ENCODE measurements around the gene TANC1. TPM values are rescaled to one million over a fixed set of nuclear protein-coding genes. Genes with fewer than 3 reads are reported as not detected.

Gene TANC1
- total RNA-seq, 1 experiment from 2014 or later: 2.5 TPM

DNA sequence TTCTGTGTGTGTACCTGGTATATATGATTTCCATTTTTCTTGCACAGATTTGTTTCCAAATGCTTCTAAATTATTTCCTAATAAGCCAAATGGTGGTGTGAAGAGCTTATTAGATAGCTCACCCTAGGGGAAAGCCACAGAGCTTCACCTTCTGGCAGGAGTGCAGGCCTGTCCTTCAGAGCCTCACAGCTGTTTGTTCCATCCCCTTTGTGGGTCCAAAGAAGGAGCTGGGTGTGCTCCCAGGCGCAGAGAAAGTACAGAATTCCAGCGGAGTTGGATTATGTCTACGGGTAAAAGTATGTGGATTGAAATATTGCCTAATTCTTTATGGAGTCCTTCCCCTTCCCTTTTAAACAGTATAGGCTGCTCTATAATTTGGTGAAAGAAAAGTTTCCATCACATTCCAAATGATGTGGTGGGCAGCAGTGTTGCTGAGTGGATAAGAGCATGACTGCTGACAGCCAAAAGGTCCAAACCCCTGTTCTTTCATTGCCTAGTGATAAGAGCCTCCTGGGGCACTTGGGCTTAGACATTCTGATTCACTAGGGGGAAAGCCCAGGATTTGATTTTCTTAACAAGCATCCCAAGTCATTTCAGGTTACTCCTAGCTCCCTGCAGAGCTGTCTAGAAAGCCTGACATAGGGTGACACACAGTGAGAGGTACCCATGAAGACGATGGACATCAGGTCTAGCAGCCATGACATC lies 231.5 kb downstream of the TANC1 start:
- H3K4me3 Mint-ChIP-seq: no peak overlapping the region
- no peak overlapping the region for H3K27ac Mint-ChIP-seq

More for the DNA sequence above, 231.5 kb downstream of the TANC1 start:
- no peak overlapping the region for H2AK5ac ChIP-seq (ENCODE audit: insufficient read length, low read length)
- H2AFZ ChIP-seq (ENCODE audit: low read length): no peak overlapping the region
- H3K14ac ChIP-seq (ENCODE audit: insufficient read depth, low read length): no peak overlapping the region
- no peak overlapping the region for H4K8ac ChIP-seq (replicated peaks; ENCODE audit: insufficient read length, low read depth, low read length)
- H2BK5ac ChIP-seq (ENCODE audit: insufficient read length, low read length): no peak overlapping the region
- no peaks in the 10 kb centered on the region for H3K79me1 ChIP-seq (ENCODE audit: insufficient read depth, low read depth, low read length, poor library complexity, severe bottlenecking)
- TF ChIP-seq, protein P1, sequence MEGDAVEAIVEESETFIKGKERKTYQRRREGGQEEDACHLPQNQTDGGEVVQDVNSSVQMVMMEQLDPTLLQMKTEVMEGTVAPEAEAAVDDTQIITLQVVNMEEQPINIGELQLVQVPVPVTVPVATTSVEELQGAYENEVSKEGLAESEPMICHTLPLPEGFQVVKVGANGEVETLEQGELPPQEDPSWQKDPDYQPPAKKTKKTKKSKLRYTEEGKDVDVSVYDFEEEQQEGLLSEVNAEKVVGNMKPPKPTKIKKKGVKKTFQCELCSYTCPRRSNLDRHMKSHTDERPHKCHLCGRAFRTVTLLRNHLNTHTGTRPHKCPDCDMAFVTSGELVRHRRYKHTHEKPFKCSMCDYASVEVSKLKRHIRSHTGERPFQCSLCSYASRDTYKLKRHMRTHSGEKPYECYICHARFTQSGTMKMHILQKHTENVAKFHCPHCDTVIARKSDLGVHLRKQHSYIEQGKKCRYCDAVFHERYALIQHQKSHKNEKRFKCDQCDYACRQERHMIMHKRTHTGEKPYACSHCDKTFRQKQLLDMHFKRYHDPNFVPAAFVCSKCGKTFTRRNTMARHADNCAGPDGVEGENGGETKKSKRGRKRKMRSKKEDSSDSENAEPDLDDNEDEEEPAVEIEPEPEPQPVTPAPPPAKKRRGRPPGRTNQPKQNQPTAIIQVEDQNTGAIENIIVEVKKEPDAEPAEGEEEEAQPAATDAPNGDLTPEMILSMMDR (conservative IDR thresholded peaks at IDR 0.05): no peak
- no peak overlapping the region for H2BK12ac ChIP-seq (ENCODE audit: insufficient read length, low read depth, low read length)
- H3K4ac ChIP-seq (ENCODE audit: low read depth, low read length): no peak overlapping the region
- no peaks in the 10 kb centered on the region for H4K20me1 ChIP-seq (ENCODE audit: control insufficient read depth, insufficient read depth, insufficient read length)
- H4K5ac ChIP-seq (ENCODE audit: insufficient read length, low read depth, low read length): no peak overlapping the region
- no peak overlapping the region for H2BK15ac ChIP-seq (ENCODE audit: low read depth, low read length)
- no peak overlapping the region for H3T11ph ChIP-seq (ENCODE audit: low read length)
- H3K23ac ChIP-seq (ENCODE audit: insufficient read length, low read depth, low read length): no peak overlapping the region
- H3K56ac ChIP-seq (ENCODE audit: insufficient read length, low read depth, low read length): no peak overlapping the region
- no peaks in the 10 kb centered on the region for H3K79me2 ChIP-seq (ENCODE audit: insufficient read depth, low read length)
- Mint-ChIP-seq H3K4me1 (peaks cover 0 to 4% of the 10 kb centered on the region in 2 experiments; a peak in 2 of 4 replicates), H3K27me3 (ENCODE audit: low read depth) (no peaks in the 10 kb centered on the region; the same call in 1 of the 2 replicates), H3K36me3 (ENCODE audit: insufficient read depth in 1 of 3, low read depth in 3 of 3) (0 out of 7 replicates have a peak, but pooled peaks cover 0 to 2% (median 0%) of the 10 kb centered on the region in 3 experiments), H3K9me3 (no peaks in the 10 kb centered on the region)
- no peak overlapping the region for H2BK120ac ChIP-seq (ENCODE audit: low read depth, low read length, poor library complexity, severe bottlenecking)
- no peaks in the 10 kb centered on the region for H3K4me1 ChIP-seq (ENCODE audit: insufficient read depth, low read length)
- WGBS (ENCODE audit: extremely low coverage, insufficient read length, low lambda C conversion rate): no CpG with 5 or more reads among the region's 4 CpGs
- DNase-seq: no peak
- H3K27ac ChIP-seq (ENCODE audit: insufficient read length, low read depth, low read length): no peak overlapping the region
- no peak overlapping the region for H3K4me2 ChIP-seq (ENCODE audit: insufficient read depth, insufficient read length, low read length)
- no peaks in the 10 kb centered on the region for H3K23me2 ChIP-seq (ENCODE audit: insufficient read length, low read depth, low read length, poor library complexity, severe bottlenecking)
- H4K91ac ChIP-seq (ENCODE audit: insufficient read length, low read depth, low read length): no peak overlapping the region
- H3K18ac ChIP-seq (ENCODE audit: insufficient read length, low read depth, low read length): no peak overlapping the region
- no peak overlapping the region for H2BK20ac ChIP-seq (ENCODE audit: low read depth, low read length, poor library complexity, severe bottlenecking)
- no peaks in the 10 kb centered on the region for H3K9me3 ChIP-seq (ENCODE audit: control insufficient read depth, low read depth, low read length)
- no peak overlapping the region for H3K9ac ChIP-seq (ENCODE audit: extremely low read depth, insufficient read length, low read length)
- no peaks in the 10 kb centered on the region for H3K27me3 ChIP-seq (ENCODE audit: insufficient read depth, low read length)
